Measurements from ENCODE around the gene TTC39B.

TTC39B gene

GRCh38 chr9:15222313-15222712, 84.7 kb downstream of the TTC39B start:
- TF ChIP-seq RAD21 (IDR thresholded peaks at IDR 0.05; ENCODE audit: low read depth) (no peak), ZBTB7A (IDR thresholded peaks at IDR 0.05; ENCODE audit: low read depth) (no peak), EGR1 (IDR thresholded peaks at IDR 0.05) (no peak), TAF1 (IDR thresholded peaks at IDR 0.05; ENCODE audit: low read depth) (no peak)

- TF ChIP-seq TAF1 (IDR thresholded peaks at IDR 0.05; ENCODE audit: low read depth), result no peak
Observed at GRCh38 chr9:15221746-15222145, 85.3 kb downstream of the TTC39B start.

GRCh38 chr9:15220658-15221318, 86.2 kb downstream of the TTC39B start:
- TF ChIP-seq USF1 (IDR thresholded peaks at IDR 0.05), result no peak
- TF ChIP-seq YY1 (IDR thresholded peaks at IDR 0.05; ENCODE audit: low read depth), result no peak
- no peak for TF ChIP-seq CEBPB (IDR thresholded peaks at IDR 0.05)
- TF ChIP-seq EP300 (IDR thresholded peaks at IDR 0.05; ENCODE audit: borderline replicate concordance), result no peak
- no peak for TF ChIP-seq CREB1 (IDR thresholded peaks at IDR 0.05; ENCODE audit: low read depth)
- TF ChIP-seq TEAD4 (IDR thresholded peaks at IDR 0.05), result no peak
- TF ChIP-seq TAF1 (IDR thresholded peaks at IDR 0.05; ENCODE audit: low read depth), result no peak
- TF ChIP-seq TCF12 (IDR thresholded peaks at IDR 0.05; ENCODE audit: low read depth), result no peak
- TF ChIP-seq NFIC (IDR thresholded peaks at IDR 0.05), result no peak
- no peak for TF ChIP-seq RAD21 (IDR thresholded peaks at IDR 0.05; ENCODE audit: low read depth)
- TF ChIP-seq REST (IDR thresholded peaks at IDR 0.05; ENCODE audit: low read depth), result no peak
- no peak for TF ChIP-seq EGR1 (IDR thresholded peaks at IDR 0.05)
- no peak for TF ChIP-seq ZBTB7A (IDR thresholded peaks at IDR 0.05; ENCODE audit: low read depth)
- no peak for TF ChIP-seq FOXM1 (IDR thresholded peaks at IDR 0.05; ENCODE audit: borderline replicate concordance, low read depth)

GRCh38 chr9:15219546-15219945, 87.5 kb downstream of the TTC39B start:
- no peak for TF ChIP-seq YY1 (IDR thresholded peaks at IDR 0.05; ENCODE audit: low read depth)

- no peak for TF ChIP-seq EGR1 (IDR thresholded peaks at IDR 0.05)
- no peak for TF ChIP-seq ZBTB7A (IDR thresholded peaks at IDR 0.05; ENCODE audit: low read depth)
- no peak for TF ChIP-seq REST (IDR thresholded peaks at IDR 0.05; ENCODE audit: low read depth)
- TF ChIP-seq FOXM1 (IDR thresholded peaks at IDR 0.05; ENCODE audit: borderline replicate concordance, low read depth), result no peak
- TF ChIP-seq YY1 (IDR thresholded peaks at IDR 0.05; ENCODE audit: low read depth), result no peak
- no peak for TF ChIP-seq CEBPB (IDR thresholded peaks at IDR 0.05)
- TF ChIP-seq MAX (IDR thresholded peaks at IDR 0.05), result no peak
Observed at GRCh38 chr9:15218994-15219393, 88.0 kb downstream of the TTC39B start.

- TF ChIP-seq RAD21 (IDR thresholded peaks at IDR 0.05; ENCODE audit: low read depth) (no peak), TAF1 (IDR thresholded peaks at IDR 0.05; ENCODE audit: low read depth) (no peak), YY1 (IDR thresholded peaks at IDR 0.05; ENCODE audit: low read depth) (no peak), USF1 (IDR thresholded peaks at IDR 0.05) (no peak), REST (IDR thresholded peaks at IDR 0.05; ENCODE audit: low read depth) (no peak), EGR1 (IDR thresholded peaks at IDR 0.05) (no peak), NFIC (IDR thresholded peaks at IDR 0.05) (no peak), TEAD4 (IDR thresholded peaks at IDR 0.05) (no peak)
Observed at GRCh38 chr9:15213249-15213648, 93.8 kb downstream of the TTC39B start.

All from Ishikawa (cell line).